Measurements from ENCODE around the gene CCER1.

DNA sequence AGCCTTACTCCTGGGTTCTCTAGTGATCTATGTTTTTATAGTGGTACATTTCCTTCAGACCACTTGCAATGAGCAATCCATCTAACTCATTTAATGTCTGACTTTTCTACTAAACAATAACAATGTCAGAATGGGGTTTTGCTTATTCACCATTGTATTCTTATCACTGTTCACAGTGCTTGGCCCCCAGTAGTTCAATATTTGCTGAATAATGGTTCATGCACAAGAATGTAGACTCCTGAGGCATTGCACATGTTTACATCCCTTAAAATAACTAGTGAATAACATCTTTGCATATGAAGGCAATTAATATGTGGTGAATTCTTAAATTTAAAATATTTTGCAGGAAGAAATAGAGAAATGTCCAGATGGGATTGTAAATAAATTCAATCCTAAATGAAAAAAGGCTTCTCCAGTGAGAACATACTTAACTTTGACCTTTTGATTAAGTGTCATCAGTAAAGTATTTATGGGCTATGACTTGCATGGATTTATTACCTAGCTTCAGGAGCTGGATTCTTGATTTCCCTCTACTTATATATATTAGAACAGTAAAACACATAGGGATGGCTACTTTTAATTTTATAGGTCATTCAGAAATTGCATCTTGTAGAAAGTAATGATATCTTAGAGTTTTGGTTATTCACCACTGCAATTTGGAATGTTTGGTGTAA lies 3.4 kb downstream of the CCER1 start:
- TF ChIP-seq, protein P1, sequence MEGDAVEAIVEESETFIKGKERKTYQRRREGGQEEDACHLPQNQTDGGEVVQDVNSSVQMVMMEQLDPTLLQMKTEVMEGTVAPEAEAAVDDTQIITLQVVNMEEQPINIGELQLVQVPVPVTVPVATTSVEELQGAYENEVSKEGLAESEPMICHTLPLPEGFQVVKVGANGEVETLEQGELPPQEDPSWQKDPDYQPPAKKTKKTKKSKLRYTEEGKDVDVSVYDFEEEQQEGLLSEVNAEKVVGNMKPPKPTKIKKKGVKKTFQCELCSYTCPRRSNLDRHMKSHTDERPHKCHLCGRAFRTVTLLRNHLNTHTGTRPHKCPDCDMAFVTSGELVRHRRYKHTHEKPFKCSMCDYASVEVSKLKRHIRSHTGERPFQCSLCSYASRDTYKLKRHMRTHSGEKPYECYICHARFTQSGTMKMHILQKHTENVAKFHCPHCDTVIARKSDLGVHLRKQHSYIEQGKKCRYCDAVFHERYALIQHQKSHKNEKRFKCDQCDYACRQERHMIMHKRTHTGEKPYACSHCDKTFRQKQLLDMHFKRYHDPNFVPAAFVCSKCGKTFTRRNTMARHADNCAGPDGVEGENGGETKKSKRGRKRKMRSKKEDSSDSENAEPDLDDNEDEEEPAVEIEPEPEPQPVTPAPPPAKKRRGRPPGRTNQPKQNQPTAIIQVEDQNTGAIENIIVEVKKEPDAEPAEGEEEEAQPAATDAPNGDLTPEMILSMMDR (IDR thresholded peaks at IDR 0.05), result no peak
- TF ChIP-seq POLR2AphosphoS5 (IDR thresholded peaks at IDR 0.05; ENCODE audit: insufficient read depth in 1 of 2, low read depth in 1 of 2), result no peak
- TF ChIP-seq POLR2A (IDR thresholded peaks at IDR 0.05), result no peak

Measured in vagina (tissue), 2 donors.